SIG-M5 (cell line): Measurements from ENCODE around the gene TMEM156.
"Not testable (repeated sequence)": the region's sequence is repeated elsewhere in the genome, so short reads cannot be mapped to it uniquely, and the experiment has no call there.

Experiments used
- DNase-seq: peaks from one replicate; lab custom pipeline; 2025; lab: John Stamatoyannopoulos, UW

The TMEM156 gene

GRCh38 chr4:38955957-38956356 is 76.3 kb downstream of the TMEM156 start:
- no peak for DNase-seq

- DNase-seq = no peak
These were observed 77.5 kb downstream of the TMEM156 start for GRCh38 chr4:38954727-38955126.

DNA sequence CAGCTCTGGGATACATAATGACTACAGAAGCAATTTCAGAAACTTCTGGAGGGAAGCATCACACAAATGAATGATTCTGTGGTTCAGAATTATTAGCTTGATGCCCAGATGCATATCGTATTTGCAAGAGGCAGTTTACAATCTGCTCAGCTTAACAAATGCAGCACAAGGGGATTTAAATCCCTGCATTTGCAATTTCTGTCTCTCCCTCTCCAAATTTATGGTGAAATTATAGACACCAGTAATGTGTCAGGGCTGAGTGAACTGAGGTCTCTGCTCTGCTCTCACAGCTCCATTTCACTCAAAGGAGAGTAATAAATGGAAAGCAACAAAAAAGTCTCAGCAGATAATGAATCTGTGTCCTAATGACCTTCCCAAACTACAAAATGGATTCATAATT is 80.2 kb downstream of the TMEM156 start:
- DNase-seq = no peak

- DNase-seq = no peak
These were observed 80.6 kb downstream of the TMEM156 start for GRCh38 chr4:38951598-38951997.

GRCh38 chr4:38950734-38951133 is 81.5 kb downstream of the TMEM156 start:
- DNase-seq = no peak

DNA sequence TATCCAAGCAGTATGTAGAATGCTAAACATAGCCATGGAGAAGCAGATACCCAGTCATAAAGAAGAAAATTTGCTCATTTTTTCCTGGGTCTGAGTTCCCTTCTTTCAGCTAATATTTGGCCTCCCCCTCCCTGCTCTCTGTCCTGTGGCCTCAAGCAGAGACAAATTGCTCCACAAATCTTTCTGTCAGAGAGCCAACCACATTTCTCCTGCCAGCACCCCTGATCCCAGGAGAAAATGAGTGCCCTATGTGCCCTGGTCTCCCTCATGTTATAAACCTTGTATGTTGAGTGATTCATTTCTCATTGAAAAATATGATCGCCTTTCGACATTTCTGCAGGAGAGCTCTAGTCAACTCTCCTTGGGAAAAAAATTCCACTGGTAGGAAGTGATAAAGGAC is 82.0 kb downstream of the TMEM156 start:
- no peak for DNase-seq

DNA sequence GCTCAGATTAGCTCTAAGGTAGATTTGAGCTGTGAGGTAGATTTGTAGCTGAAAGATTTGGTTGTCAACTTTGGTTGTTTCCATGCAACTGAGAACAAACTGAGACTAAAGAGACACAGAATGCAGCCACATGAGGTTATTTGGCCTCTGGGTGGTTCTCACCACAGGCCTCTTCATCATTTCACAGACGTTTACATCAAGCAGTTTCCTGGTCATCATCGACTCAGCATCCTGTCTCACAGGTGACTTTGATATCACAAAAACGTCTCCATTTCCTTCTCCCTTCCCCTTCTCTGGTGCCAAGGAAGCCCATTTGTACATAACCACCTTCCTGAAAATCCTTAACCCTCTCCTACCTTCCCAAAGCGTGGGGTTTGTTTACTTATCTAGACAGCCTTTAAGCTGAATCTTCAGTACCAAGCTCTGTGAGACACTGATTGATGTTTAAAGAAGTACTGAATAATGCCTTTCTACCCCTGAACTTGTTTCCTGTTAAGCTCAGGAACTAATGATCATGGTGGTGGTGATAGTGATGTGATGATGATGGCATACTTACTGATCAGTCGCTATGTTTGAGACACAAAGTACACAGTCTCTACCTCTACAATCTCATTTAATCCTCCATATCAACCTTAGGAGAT is 82.7 kb downstream of the TMEM156 start:
- DNase-seq = no peak

DNA sequence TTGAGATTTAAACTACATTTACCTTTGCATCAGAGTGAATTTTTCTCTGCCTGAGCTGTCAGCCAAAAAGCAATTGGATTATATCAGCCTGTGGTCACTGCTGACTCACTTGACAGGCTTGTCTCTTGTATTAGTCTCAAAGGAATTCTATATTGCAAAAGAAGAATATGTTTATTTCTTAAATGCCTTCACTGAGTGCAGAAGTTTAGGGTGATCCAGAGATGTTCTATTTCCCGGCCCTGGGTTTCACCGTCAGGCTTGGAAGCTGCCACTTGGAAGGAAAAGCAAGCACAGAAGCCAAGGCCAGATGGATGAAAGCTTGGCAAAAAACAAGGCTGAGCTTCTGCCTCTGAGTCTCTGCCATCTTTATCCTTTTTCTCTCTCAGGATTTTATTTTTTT is 83.7 kb downstream of the TMEM156 start:
- DNase-seq = no peak

DNA sequence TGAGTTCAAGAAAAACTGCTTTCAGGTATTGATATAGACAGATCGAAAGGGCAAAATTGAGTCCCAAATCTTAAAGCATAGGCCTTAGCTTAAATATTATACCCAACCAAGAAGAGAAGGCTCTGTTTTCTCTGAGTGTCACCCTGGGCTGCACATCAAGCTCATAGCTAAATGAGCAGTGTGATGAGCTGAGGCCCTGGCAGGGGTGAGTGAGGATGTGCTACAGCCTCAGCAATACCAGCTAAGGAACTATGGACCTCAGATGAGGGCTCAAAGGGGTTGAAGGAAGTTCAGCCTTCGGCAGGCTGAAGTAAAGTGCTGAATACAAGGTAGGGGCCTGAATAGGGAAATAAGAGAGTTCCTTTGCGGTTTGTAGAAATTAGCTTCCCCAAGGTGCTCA is 85.3 kb downstream of the TMEM156 start:
- DNase-seq = no peak

DNA sequence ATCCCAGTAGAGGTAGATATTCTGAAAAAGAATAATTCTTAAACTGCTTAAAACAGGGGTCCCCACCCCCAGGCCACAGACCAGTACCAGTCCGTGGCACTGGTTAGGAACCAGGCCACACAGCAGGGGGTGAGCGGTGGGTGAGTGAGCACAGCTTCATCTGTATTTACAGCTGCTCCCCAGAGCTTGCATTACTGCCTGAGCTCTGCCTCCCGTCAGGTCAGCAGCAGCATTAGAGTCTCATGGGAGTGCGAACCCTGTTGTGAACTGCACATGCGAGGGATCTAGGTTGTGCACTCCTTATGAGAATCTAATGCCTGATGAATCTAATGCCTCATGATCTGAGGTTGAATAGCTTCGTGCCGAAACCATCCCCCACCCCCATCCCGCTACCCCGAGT is 87.8 kb downstream of the TMEM156 start:
- no peak for DNase-seq

DNA sequence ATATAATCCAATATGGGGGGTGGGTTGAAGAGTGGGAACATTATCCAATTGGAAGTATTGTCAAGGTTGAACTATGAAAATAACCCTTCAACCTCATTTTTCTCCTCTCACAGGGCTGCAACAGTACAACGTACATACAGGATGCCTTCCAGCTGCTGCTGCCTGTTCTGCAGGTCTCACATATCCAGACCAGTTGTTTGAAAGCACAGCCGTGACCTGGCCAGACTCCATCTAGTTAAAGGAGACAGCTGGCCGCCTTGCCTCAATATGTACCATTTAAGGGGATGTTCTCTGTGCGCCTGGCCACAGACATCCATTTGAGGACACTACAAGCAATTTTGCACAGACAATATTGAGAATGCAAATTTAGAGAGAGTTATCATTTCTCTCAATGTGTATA is 88.9 kb downstream of the TMEM156 start:
- no peak for DNase-seq

- DNase-seq = not testable (repeated sequence)
These were observed 90.3 kb downstream of the TMEM156 start for GRCh38 chr4:38941906-38942305.

- no peak for DNase-seq
These were observed 91.7 kb downstream of the TMEM156 start for GRCh38 chr4:38940476-38940875.

GRCh38 chr4:38939165-38939564 is 93.0 kb downstream of the TMEM156 start:
- DNase-seq = no peak

GRCh38 chr4:38935391-38936073 is 96.7 kb downstream of the TMEM156 start:
- no peak for DNase-seq

DNA sequence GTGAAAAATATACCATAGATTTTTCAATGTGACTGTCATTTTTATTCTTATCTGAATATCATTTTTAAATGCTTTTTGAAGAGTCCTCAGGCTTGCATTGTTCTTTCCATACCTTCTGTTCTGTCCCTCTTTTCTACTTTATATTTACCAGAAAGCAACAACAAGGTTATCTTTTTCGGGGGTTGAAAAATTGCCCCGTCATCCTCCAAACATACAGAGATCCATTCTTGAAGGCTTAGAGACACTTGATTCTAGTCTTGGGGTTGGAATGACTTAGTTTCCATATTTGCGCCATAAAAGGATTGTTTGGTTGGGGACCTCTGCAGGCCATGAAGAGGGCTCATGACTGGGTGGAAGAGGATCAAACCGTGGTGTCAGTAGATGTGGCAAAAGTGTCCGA is 101.1 kb downstream of the TMEM156 start:
- no peak for DNase-seq

GRCh38 chr4:38930707-38931106 is 101.5 kb downstream of the TMEM156 start:
- DNase-seq = no peak

DNA sequence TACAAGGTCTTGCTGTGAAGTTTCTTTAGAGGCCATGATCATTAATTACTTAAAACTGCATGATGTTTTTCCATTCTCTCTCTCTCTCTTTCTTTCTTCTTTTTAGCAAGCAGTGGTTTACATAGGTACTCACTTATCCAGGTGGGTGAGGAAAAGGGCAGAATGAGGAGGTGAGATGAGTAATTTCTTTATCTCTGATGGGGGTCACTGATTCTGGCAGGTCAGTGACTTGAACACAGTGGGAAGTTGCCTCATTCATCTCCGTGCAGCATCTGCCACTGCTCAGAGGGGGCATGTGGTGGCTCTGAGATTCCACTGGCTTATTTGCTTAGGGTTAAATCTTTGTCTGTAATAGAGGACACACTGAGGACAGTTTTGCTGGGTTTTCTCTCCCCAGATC is 102.0 kb downstream of the TMEM156 start:
- DNase-seq = no peak

GRCh38 chr4:38928974-38929373 is 103.2 kb downstream of the TMEM156 start:
- no peak for DNase-seq

- no peak for DNase-seq
These were observed 103.6 kb downstream of the TMEM156 start for GRCh38 chr4:38928568-38928967.

- no peak for DNase-seq
These were observed 105.3 kb downstream of the TMEM156 start for GRCh38 chr4:38926896-38927295.

GRCh38 chr4:38925492-38926413 is 106.5 kb downstream of the TMEM156 start:
- DNase-seq = no peak

DNA sequence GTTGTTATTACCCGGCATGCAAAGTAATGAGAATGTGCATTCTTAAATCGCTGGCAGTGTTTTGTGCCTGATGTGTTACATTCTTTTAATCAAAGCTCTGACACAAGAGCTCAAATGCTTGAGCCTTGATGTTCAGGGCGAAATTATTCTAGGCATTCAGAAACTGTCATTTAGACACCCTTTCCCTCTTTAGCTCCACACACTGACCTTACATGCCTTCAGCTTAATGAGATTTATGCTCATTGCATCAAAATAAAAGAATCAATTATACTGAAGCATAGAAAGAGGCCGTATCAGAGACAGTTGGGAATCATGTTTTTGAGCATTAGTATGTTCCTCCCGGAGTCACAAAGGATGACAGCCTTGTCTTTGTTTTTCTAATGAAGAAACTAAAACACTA is 107.9 kb downstream of the TMEM156 start:
- DNase-seq = no peak
